Kidney epithelial cell (primary cell): ENCODE measurements around the gene WNT7A. TPM values are rescaled to one million over a fixed set of nuclear protein-coding genes. Genes with fewer than 3 reads are reported as not detected.
"Not testable (repeated sequence)": the region's sequence is repeated elsewhere in the genome, so short reads cannot be mapped to it uniquely, and the experiment has no call there.

Experiments used
- DNase-seq: peaks from one replicate; pipeline ENCODE4 v3.0.0-alpha.2; 2010; ENCODE audit warnings: low read depth
- H3K27me3 ChIP-seq: 2 replicates; pipeline ENCODE4 v1.6.0; 2011; ENCODE audit warnings: low read length; ENCODE audit not compliant: control insufficient read depth, insufficient read depth
- H3K36me3 ChIP-seq: 2 replicates; pipeline ENCODE4 v1.5.1; 2011; ENCODE audit warnings: low read length; ENCODE audit not compliant: control insufficient read depth, insufficient read depth
- H3K4me3 ChIP-seq: 2 replicates; pipeline ENCODE4 v1.5.1; 2011; ENCODE audit warnings: low read depth, mild to moderate bottlenecking, control low read depth, low read length
- CTCF ChIP-seq: IDR thresholded peaks from 2 replicates; pipeline ENCODE4 v1.5.1; 2011; ENCODE audit warnings: mild to moderate bottlenecking, moderate library complexity, low read length, control low read depth, inconsistent platforms; ENCODE audit not compliant: insufficient read depth, poor library complexity, severe bottlenecking
- total RNA-seq: library from RNA; depleted of rRNA; stranded (reverse); fragments of >200 nt; gene quantifications from 2 replicates; pipeline ENCODE4 v1.2.3, GENCODE V29; 2015

The WNT7A gene
- total RNA-seq, 1 donor from 2014 or later: 14.4 TPM

- Histone ChIP-seq H3K36me3 (no peaks in the 10 kb centered on the region), H3K27me3 (no peaks in the 10 kb centered on the region), H3K4me3 (no peak overlapping the region)
- TF ChIP-seq CTCF: no peak
- no peak for DNase-seq
Observed at GRCh38 chr3:13858768-13859520, 20.9 kb downstream of the WNT7A start.

- H3K4me3 ChIP-seq: no peak overlapping the region
- no peaks in the 10 kb centered on the region for H3K27me3 ChIP-seq
- no peaks in the 10 kb centered on the region for H3K36me3 ChIP-seq
- no peak for TF ChIP-seq CTCF
- DNase-seq: no peak
Observed at GRCh38 chr3:13857702-13858380, 22.0 kb downstream of the WNT7A start.

- not testable (repeated sequence) for H3K36me3 ChIP-seq
Observed at GRCh38 chr3:13856628-13857027, 23.2 kb downstream of the WNT7A start.

GRCh38 chr3:13856006-13856405 lies 23.9 kb downstream of the WNT7A start:
- Histone ChIP-seq H3K4me3 (no peak overlapping the region), H3K36me3 (no peaks in the 10 kb centered on the region), H3K27me3 (no peaks in the 10 kb centered on the region)
- no peak for DNase-seq
- no peak for TF ChIP-seq CTCF

More at GRCh38 chr3:13856628-13857027, 23.2 kb downstream of the WNT7A start:
- H3K27me3 ChIP-seq, H3K4me3 ChIP-seq, DNase-seq: not testable (repeated sequence)

GRCh38 chr3:13854492-13854891 lies 25.4 kb downstream of the WNT7A start:
- DNase-seq: no peak
- Histone ChIP-seq H3K36me3 (no peaks in the 10 kb centered on the region), H3K4me3 (no peak overlapping the region), H3K27me3 (no peaks in the 10 kb centered on the region)
- TF ChIP-seq CTCF: no peak

- no peak for TF ChIP-seq CTCF
Observed at GRCh38 chr3:13853978-13854296, 25.9 kb downstream of the WNT7A start.

More at GRCh38 chr3:13853978-13854296, 25.9 kb downstream of the WNT7A start:
- DNase-seq: peak; percentile 82
- Histone ChIP-seq H3K4me3 (no peak overlapping the region), H3K27me3 (no peaks in the 10 kb centered on the region), H3K36me3 (no peaks in the 10 kb centered on the region)
